CD14-positive monocyte (primary cell): ENCODE data around the gene ADGRF3. TPM values are rescaled to one million over a fixed set of nuclear protein-coding genes. Genes with fewer than 3 reads are reported as not detected.
"Not testable (repeated sequence)": the region's sequence is repeated elsewhere in the genome, so short reads cannot be mapped to it uniquely, and the experiment has no call there.

Experiments
- DNase-seq, 3 donors: peaks; one replicate each; pipeline ENCODE4 v3.0.0-alpha.2; 2011 to 2022
- H2AFZ ChIP-seq: 2 replicates; pipeline ENCODE4 v1.6.0; 2012; ENCODE audit warnings: mild to moderate bottlenecking, low read depth, low read length, inconsistent platforms; ENCODE audit not compliant: insufficient read depth, poor library complexity, severe bottlenecking
- H3K27ac ChIP-seq, 2 donors: 1 replicate in 1 of 2; 2 replicates in 1 of 2; pipeline ENCODE4 v1.5.1; 2012 to 2013; ENCODE audit warnings: low read length in 2 of 2, control low read depth in 1 of 2, inconsistent platforms in 1 of 2, low read depth in 1 of 2, mild to moderate bottlenecking in 1 of 2
- H3K27me3 ChIP-seq, 2 donors: one replicate each; pipeline versions ENCODE4 v1.6.0 to v1.6.1; 2011 to 2013; ENCODE audit warnings: low read length in 2 of 2; ENCODE audit not compliant: control insufficient read depth in 2 of 2, insufficient read depth in 2 of 2
- H3K36me3 ChIP-seq, 2 donors: replicated peaks in 1 of 2; 1 replicate in 1 of 2; 2 replicates in 1 of 2; pipeline versions ENCODE4 v1.5.1 to v1.6.1; 2012 to 2013; ENCODE audit warnings: low read length in 2 of 2, control low read depth in 1 of 2, inconsistent platforms in 1 of 2, mild to moderate bottlenecking in 1 of 2; ENCODE audit not compliant: insufficient read depth in 2 of 2, control insufficient read depth in 1 of 2
- H3K4me1 ChIP-seq, 2 donors: 1 replicate in 1 of 2; 2 replicates in 1 of 2; pipeline versions ENCODE4 v1.5.1 to v1.6.1; 2012 to 2013; ENCODE audit warnings: low read length in 2 of 2, control low read depth in 1 of 2, inconsistent platforms in 1 of 2, mild to moderate bottlenecking in 1 of 2, moderate library complexity in 1 of 2; ENCODE audit not compliant: insufficient read depth in 2 of 2, control insufficient read depth in 1 of 2
- H3K4me2 ChIP-seq: replicated peaks from 2 replicates; pipeline ENCODE3; 2012; ENCODE audit warnings: low read length, moderate library complexity, mild to moderate bottlenecking; ENCODE audit not compliant: poor library complexity, severe bottlenecking; ENCODE audit errors: extremely low read depth
- H3K4me3 ChIP-seq, 3 experiments: fragments of 200-600 bp in 1 of 3; sonication (generic) in 1 of 3; replicated peaks in 1 of 3; 1 replicate in 2 of 3; 2 replicates in 1 of 3; pipeline ENCODE4 v1.5.1; 2011 to 2013; ENCODE audit warnings: low read length in 3 of 3, mild to moderate bottlenecking in 3 of 3, control low read depth in 2 of 3, low read depth in 2 of 3, inconsistent platforms in 1 of 3, moderate library complexity in 1 of 3
- H3K79me2 ChIP-seq: 2 replicates; pipeline ENCODE4 v1.6.0; 2012; ENCODE audit warnings: mild to moderate bottlenecking, control low read depth, inconsistent platforms, low read length, moderate library complexity; ENCODE audit not compliant: insufficient read depth
- H3K9ac ChIP-seq: 2 replicates; pipeline ENCODE4 v1.6.0; 2017; ENCODE audit warnings: low read length, mild to moderate bottlenecking; ENCODE audit not compliant: insufficient read depth, poor library complexity, severe bottlenecking
- H3K9me3 ChIP-seq, 2 donors: replicated peaks in 1 of 2; 1 replicate in 1 of 2; 2 replicates in 1 of 2; pipeline versions ENCODE4 v1.5.1 to v1.6.1; 2012 to 2013; ENCODE audit warnings: low read length in 2 of 2, control low read depth in 1 of 2; ENCODE audit not compliant: control insufficient read depth in 1 of 2, insufficient read depth in 1 of 2
- H4K20me1 ChIP-seq: 2 replicates; pipeline ENCODE4 v1.6.0; 2012; ENCODE audit warnings: mild to moderate bottlenecking, low read length, control low read depth, moderate library complexity; ENCODE audit not compliant: insufficient read depth
- H3K27ac Mint-ChIP-seq, 7 donors: one replicate each; pipeline ENCODE4 v1.8.0; 2020; ENCODE audit warnings: mild to moderate bottlenecking in 7 of 7, mixed read lengths in 7 of 7, moderate library complexity in 6 of 7, inconsistent platforms in 2 of 7
- H3K27me3 Mint-ChIP-seq, 3 donors: one replicate each; pipeline ENCODE4 v1.8.0; 2021 to 2022; ENCODE audit warnings: low read depth in 3 of 3, mild to moderate bottlenecking in 3 of 3, mixed read lengths in 3 of 3, moderate library complexity in 3 of 3, inconsistent platforms in 1 of 3
- H3K36me3 Mint-ChIP-seq, 2 donors: one replicate each; pipeline ENCODE4 v1.8.0; 2020; ENCODE audit warnings: mixed read lengths in 2 of 2, inconsistent platforms in 1 of 2, mild to moderate bottlenecking in 1 of 2
- H3K4me1 Mint-ChIP-seq: one replicate; pipeline ENCODE4 v1.8.0; 2020; ENCODE audit warnings: mild to moderate bottlenecking, mixed read lengths
- H3K4me3 Mint-ChIP-seq, 2 donors: one replicate each; pipeline ENCODE4 v1.8.0; 2020; ENCODE audit warnings: mild to moderate bottlenecking in 2 of 2, mixed read lengths in 2 of 2, moderate library complexity in 1 of 2
- H3K9me3 Mint-ChIP-seq, 7 donors: one replicate each; pipeline ENCODE4 v1.8.0; 2020 to 2022; ENCODE audit warnings: mixed read lengths in 7 of 7, mild to moderate bottlenecking in 6 of 7, moderate library complexity in 6 of 7, inconsistent platforms in 2 of 7
- WGBS: methylation state at CpG from one replicate; pipeline ENCODE4 v1.1.5; 2013; ENCODE audit warnings: missing lambda C conversion rate; ENCODE audit not compliant: insufficient coverage; 5-methylcytosine and 5-hydroxymethylcytosine counted together
- intact Hi-C, 2 donors: fragments of 100-400 bp; cut with micrococcal nuclease; formaldehyde crosslinking; loops; one replicate each; pipeline versions ENCODE4 v1.15.0 to v1.15.1; 2023
- polyA plus RNA-seq, 3 donors: library from polyadenylated mRNA; depleted of rRNA in 1 of 3; unstranded in 2 of 3; stranded (reverse) in 1 of 3; fragments of 300-500 nt in 2 of 3; fragments of >200 nt in 1 of 3; fragmentation: Illumina TruSeq in 2 of 3; gene quantifications; 1 replicate in 2 of 3; 2 replicates in 1 of 3; pipeline ENCODE4 v1.2.3, GENCODE V29; 2012 to 2021
- TF ChIP-seq, protein P1 (sequence below): fragments of 200-600 bp; IDR thresholded peaks from one replicate; pipeline ENCODE4 v1.8.0; 2022; ENCODE audit warnings: antibody characterized with exemption, mild to moderate bottlenecking

Gene ADGRF3
- polyA plus RNA-seq, 3 donors, result 0.33 TPM; not detected in 2

DNA sequence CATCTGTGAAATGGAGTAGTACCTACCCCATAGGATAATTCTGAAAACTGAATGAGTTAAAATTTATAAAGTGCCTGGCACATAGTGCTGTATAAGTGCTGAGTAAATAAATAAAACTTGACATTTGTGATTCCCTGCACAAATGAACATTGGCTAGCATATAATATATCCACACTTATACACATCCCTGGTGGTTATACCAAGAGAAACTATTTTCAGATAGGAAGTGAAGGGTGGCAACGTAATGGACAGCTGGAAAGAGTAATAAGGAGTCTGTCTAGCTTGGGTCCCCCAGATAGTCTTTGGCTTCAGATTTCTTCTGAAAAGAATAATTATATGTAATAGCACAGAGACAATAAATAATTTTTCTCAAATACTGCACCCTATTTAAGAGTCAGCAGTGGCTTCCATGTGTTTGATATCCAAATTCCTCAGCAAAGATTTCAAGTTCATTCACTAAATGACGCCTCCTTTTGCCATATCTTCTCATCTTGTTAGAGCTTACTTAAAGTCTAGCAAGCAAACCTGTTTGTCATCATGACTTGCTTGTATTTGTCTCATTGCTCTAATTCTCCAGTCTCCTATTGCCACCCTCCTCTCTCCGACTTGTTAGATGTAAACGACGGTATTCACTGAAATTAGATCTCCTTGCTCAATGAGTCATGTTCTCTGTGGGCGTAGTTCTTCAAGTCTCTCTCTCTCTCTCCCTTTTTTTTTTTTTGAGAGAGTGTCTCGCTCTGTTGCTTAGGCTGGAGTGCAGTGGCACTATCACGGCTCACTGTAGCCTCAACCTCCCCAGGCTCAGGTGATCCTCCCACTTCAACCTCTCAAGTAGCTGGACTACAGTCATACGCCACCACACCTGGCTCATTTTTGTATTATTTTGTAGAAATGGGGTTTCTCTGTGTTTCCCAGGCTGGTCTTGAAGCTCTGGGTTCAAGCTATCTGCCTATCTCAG, 8.7 kb upstream of the ADGRF3 start:
- Histone ChIP-seq H4K20me1 (peaks cover 41% of the 10 kb centered on the region), H3K36me3 (peaks cover 0 to 26% of the 10 kb centered on the region in 2 donors), H2AFZ (no peak overlapping the region), H3K4me1 (no peaks in the 10 kb centered on the region), H3K4me2 (no peak overlapping the region), H3K27me3 (no peaks in the 10 kb centered on the region), H3K4me3 (no peak overlapping the region), H3K79me2 (peaks cover 100% of the 10 kb centered on the region), H3K9ac (no peak overlapping the region), H3K9me3 (no peaks in the 10 kb centered on the region), H3K27ac (no peak overlapping the region)
- DNase-seq, result no peak
- TF ChIP-seq, protein P1, sequence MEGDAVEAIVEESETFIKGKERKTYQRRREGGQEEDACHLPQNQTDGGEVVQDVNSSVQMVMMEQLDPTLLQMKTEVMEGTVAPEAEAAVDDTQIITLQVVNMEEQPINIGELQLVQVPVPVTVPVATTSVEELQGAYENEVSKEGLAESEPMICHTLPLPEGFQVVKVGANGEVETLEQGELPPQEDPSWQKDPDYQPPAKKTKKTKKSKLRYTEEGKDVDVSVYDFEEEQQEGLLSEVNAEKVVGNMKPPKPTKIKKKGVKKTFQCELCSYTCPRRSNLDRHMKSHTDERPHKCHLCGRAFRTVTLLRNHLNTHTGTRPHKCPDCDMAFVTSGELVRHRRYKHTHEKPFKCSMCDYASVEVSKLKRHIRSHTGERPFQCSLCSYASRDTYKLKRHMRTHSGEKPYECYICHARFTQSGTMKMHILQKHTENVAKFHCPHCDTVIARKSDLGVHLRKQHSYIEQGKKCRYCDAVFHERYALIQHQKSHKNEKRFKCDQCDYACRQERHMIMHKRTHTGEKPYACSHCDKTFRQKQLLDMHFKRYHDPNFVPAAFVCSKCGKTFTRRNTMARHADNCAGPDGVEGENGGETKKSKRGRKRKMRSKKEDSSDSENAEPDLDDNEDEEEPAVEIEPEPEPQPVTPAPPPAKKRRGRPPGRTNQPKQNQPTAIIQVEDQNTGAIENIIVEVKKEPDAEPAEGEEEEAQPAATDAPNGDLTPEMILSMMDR, result no peak
- intact Hi-C loops, result no loop called here
- Mint-ChIP-seq H3K36me3 (peaks cover 11 to 18% of the 10 kb centered on the region in 2 donors), H3K4me1 (peaks cover 3% of the 10 kb centered on the region), H3K4me3 (no peak overlapping the region), H3K27me3 (no peaks in the 10 kb centered on the region), H3K9me3 (no peaks in the 10 kb centered on the region), H3K27ac (peak overlapping the region in 1 of 7 donors; percentile 12)
- WGBS, result 94% methylated on average over 1 of the region's 9 CpGs

- Histone ChIP-seq H4K20me1 (peaks cover 34% of the 10 kb centered on the region), H3K79me2 (peaks cover 100% of the 10 kb centered on the region), H3K36me3 (peaks cover 0 to 26% of the 10 kb centered on the region in 2 donors)
- H3K4me3 Mint-ChIP-seq, DNase-seq, H3K4me2 ChIP-seq, H3K4me3 ChIP-seq, H3K4me1 ChIP-seq, H3K9me3 ChIP-seq, H3K4me1 Mint-ChIP-seq, H2AFZ ChIP-seq, H3K9me3 Mint-ChIP-seq, H3K27ac ChIP-seq, H3K27me3 ChIP-seq, intact Hi-C loops, H3K9ac ChIP-seq, H3K27me3 Mint-ChIP-seq: not testable (repeated sequence)
- peaks cover 11 to 17% of the 10 kb centered on the region in 2 donors for H3K36me3 Mint-ChIP-seq
- peak overlapping the region in 1 of 7 donors; percentile 58 for H3K27ac Mint-ChIP-seq
- WGBS, result 100% methylated on average over 2 of the region's 16 CpGs
Observed at GRCh38 chr2:26354469-26354868, 7.9 kb upstream of the ADGRF3 start.
